HG03469 (cell line): ENCODE data around the gene DNAH10.
"Not testable (repeated sequence)": the region's sequence is repeated elsewhere in the genome, so short reads cannot be mapped to it uniquely, and the experiment has no call there.

Experiments
- ATAC-seq: cut with Tn5 transposase; IDR thresholded peaks from one replicate; pipeline ENCODE4 v1.9.1; 2021; ENCODE audit warnings: mild to moderate bottlenecking, moderate library complexity, moderate number of reproducible peaks; ENCODE audit not compliant: unreplicated experiment

The DNAH10 gene

GRCh38 chr12:123942911-123943648 is 181.0 kb downstream of the DNAH10 start:
- ATAC-seq: no peak

- ATAC-seq: no peak
These were observed 181.7 kb downstream of the DNAH10 start for GRCh38 chr12:123943816-123944215.

GRCh38 chr12:123944696-123945095 is 182.6 kb downstream of the DNAH10 start:
- no peak for ATAC-seq

- no peak for ATAC-seq
These were observed 183.4 kb downstream of the DNAH10 start for GRCh38 chr12:123945287-123946151.

- ATAC-seq: no peak
These were observed 184.0 kb downstream of the DNAH10 start for GRCh38 chr12:123946152-123946515.

GRCh38 chr12:123946516-123947505 is 184.7 kb downstream of the DNAH10 start:
- not testable (repeated sequence) for ATAC-seq

- ATAC-seq: not testable (repeated sequence)
These were observed 185.4 kb downstream of the DNAH10 start for GRCh38 chr12:123947531-123947930.

GRCh38 chr12:123948401-123948795 is 186.3 kb downstream of the DNAH10 start:
- no peak for ATAC-seq

GRCh38 chr12:123948796-123949769 is 187.0 kb downstream of the DNAH10 start:
- ATAC-seq: no peak

GRCh38 chr12:123949770-123950165 is 187.7 kb downstream of the DNAH10 start:
- ATAC-seq: no peak

- no peak for ATAC-seq
These were observed 188.6 kb downstream of the DNAH10 start for GRCh38 chr12:123950476-123951349.

- ATAC-seq: no peak
These were observed 189.4 kb downstream of the DNAH10 start for GRCh38 chr12:123951467-123951866.

GRCh38 chr12:123952037-123952436 is 189.9 kb downstream of the DNAH10 start:
- ATAC-seq: no peak

GRCh38 chr12:123954647-123955350 is 192.7 kb downstream of the DNAH10 start:
- no peak for ATAC-seq

GRCh38 chr12:123956249-123956648 is 194.1 kb downstream of the DNAH10 start:
- no peak for ATAC-seq

GRCh38 chr12:123957196-123957595 is 195.1 kb downstream of the DNAH10 start:
- no peak for ATAC-seq

- no peak for ATAC-seq
These were observed 196.4 kb downstream of the DNAH10 start for GRCh38 chr12:123958462-123958861.

- ATAC-seq: no peak
These were observed 196.8 kb downstream of the DNAH10 start for GRCh38 chr12:123958876-123959275.
